ENCODE data around the gene EML2. TPM values are rescaled to one million over a fixed set of nuclear protein-coding genes. Genes with fewer than 3 reads are reported as not detected.
"Not testable (repeated sequence)": the region's sequence is repeated elsewhere in the genome, so short reads cannot be mapped to it uniquely, and the experiment has no call there.

Gene EML2
- polyA plus RNA-seq, 4 donors: 17.7 to 30.8 (median 23.5) TPM

- no peak for DNase-seq (ENCODE audit: low read depth in 4 of 4, low spot score in 2 of 4)
Observed at GRCh38 chr19:45621389-45621788, 17.8 kb downstream of the EML2 start.

DNA sequence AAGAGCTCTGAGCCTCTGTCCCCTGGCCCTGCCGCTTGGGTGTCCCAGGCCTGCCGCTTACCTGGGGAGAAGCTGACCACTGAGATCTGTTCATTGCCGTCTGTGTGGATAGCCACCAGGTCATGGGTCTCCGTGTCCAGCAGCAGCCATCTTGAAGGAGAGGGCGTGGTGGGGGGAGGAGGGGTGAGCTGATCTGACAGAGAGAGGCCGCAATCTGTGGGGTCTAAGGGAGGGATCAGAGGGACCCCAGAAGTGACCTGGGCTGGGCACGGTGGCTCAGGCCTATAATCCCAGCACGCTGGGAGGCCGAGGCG, 22.5 kb downstream of the EML2 start:
- DNase-seq (ENCODE audit: low read depth in 4 of 4, low spot score in 2 of 4): no peak

DNA sequence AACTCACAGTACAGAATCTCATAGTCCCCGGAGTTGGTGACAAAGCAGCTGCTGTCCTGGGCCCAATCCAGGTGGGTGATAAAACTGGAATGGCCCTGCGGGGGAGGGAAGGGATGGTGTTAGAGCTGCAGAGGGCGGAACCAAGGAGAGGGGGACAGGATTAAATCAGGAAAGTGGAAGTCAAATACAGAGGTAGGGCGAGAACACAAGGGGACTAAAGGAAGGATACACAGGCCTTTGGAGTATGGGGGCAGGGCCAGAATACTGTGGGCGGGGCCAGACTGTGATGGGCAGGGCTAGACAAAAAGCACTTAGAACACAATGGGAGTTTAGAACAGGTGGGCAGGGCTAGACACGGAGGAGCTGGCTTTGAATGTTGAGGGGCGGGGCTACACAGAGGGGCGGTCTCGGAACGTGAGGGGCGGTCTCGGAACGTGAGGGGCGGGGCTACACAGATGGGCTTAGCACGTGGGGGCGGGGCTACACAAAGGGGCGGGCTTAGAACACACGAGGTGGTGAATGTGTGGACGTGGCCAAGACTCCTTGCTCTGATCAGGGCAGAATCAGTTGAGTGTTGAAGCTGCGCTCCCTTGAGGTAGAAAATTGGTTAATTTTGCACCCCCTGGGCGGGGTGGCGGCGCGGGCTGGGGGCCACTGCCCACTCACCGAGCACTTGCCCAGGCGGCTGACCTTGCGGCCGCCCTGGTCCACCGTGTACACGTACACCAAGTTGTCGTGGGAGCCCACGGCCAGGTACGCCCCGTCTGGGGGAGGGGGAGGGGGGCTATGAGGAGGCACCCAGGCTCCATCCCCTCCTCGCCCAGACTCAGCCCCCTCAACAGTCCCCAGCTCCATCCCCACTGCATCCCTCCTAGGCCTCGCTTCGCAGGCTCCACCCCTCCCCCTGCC, 23.1 kb downstream of the EML2 start:
- DNase-seq (ENCODE audit: low read depth in 4 of 4, low spot score in 2 of 4): peak; percentile 84 to 90 (median 86)

DNA sequence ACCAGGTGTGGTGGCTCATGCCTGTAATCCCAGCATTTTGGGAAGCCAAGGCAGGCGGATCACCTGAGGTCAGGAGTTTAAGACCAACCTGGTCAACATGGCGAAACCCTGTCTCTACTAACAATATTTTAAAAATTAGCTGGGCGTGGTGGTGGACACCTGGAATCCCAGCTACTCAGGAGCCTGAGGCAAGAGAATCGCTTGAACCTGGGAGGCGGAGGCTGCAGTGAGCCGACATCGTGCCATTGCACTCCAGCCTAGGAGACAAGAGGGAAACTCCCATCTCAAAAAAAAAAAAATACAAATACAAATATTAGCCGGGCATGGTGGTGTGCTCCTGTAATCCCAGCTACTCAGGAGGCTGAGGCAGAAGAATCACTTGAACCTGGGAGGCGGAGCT, 24.1 kb downstream of the EML2 start:
- not testable (repeated sequence) for DNase-seq (ENCODE audit: low read depth in 4 of 4, low spot score in 2 of 4)

GRCh38 chr19:45613926-45614725, 25.1 kb downstream of the EML2 start:
- no peak for DNase-seq (ENCODE audit: low read depth in 4 of 4, low spot score in 2 of 4)

DNA sequence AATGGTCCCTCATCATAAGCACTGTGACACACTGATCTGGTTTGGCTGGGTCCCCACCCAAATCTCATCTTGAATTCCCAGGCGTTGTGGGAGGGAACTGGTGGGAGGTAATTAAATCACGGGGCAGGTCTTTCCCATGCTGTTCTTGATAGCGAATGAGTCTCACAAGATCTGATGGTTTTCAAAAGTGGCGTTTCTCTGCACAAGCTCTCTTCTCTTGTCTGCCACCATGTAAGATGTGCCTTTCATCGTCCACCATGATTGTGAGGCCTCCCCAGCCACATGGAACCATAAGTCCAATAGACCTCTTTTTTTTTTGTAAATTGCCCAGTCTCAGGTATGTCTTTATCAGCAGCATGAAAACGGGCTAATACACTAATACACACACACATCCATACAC, 30.2 kb downstream of the EML2 start:
- DNase-seq (ENCODE audit: low read depth in 4 of 4, low spot score in 2 of 4): no peak

DNA sequence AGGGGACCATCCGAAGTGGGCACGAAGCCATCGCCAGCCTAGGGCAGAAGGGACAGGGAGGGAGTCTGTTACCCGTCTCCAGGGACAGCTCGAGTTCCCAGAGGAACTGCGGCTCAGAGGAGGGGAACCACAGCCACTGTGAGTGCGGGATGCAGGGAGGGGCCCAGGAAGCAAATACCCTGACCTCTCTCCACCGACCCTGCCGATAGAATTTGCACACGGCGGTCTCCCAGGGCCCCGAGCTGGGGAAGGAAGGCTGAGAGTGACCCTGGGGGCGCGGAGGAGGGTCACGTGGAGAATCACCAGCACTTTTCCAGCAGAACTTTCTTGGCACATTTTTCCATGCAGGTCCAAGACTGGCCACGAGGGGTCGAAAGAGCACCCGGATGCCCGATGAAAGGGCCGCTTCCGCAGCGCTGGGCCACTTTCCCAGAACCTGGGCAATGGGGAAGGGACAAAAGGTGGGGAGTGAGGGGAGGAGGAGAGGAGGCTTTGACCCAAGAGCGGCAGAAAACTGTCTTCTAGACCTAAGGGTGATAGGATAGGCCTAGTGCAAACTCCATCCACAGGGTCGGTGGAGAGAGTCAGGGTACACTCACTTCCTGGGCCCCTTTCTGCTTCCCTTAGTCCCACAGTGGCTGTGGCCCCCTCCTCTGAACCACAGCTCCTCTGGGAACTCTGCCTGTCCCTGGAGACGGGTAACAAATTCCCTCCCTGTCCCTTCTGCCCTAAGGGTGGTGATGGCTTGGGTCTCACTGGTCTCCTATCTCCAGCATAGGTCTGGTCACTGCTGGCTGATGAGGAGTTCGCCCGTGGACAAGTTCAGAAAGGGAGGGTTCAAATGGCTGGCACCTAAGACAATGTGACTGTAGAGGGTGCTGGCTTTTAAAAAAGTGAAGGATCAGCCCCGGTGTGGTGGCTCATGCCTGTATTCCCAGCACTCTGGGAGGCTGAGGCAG, 31.8 kb downstream of the EML2 start:
- DNase-seq (ENCODE audit: low read depth in 4 of 4, low spot score in 2 of 4): peak; percentile 45 to 74 (median 69)

- no peak for DNase-seq (ENCODE audit: low read depth in 4 of 4, low spot score in 2 of 4)
Observed at GRCh38 chr19:45601524-45602374, 37.4 kb downstream of the EML2 start, which contains the start of gene GPR4. Gene GPR4, minus strand, starts transcription at chr19:45602212. Its CDS starts 10,346 bp downstream, at chr19:45591866.

DNA sequence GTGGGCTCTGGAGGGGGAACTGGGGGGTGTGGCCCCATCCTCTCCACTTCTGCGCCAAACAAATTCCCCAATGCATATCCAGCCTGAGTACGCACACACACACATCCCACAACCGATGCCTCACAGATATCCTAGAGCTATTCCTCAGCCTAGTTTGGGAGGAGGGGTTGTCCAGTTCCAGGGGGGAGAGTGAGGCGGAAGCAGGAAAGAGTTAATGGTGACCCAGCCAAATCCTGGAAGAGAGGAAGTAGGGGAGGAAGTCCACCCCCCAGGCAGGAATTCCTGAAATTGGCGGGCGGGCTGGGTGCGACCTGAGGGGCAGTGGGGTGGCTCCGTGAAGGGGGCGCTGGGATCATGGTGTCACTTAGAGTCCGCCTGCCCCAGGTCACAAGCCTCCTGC, 38.1 kb downstream of the EML2 start:
- no peak for DNase-seq (ENCODE audit: low read depth in 4 of 4, low spot score in 2 of 4)

GRCh38 chr19:45600340-45600885, 38.8 kb downstream of the EML2 start:
- DNase-seq (ENCODE audit: low read depth in 4 of 4, low spot score in 2 of 4): no peak

DNA sequence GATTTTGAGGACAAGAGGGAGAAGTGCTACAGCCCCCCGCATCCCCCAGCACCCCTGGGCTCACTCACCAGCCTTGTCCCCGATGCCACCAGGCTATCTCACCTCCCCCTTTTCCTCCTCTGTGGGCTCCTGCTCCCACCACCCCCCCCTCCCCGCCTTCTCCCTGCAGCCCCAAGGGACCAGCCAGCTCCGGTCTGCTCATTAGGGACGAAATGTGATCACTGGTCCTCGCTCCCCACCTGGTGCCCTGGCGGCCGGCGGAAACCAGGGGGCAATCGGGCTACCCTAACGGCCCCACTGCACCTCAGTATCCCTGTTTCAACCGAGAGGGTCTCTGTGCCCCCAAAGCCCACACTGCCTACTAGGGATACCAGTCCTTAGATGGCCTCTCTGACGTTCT, 39.9 kb downstream of the EML2 start:
- DNase-seq (ENCODE audit: low read depth in 4 of 4, low spot score in 2 of 4): no peak

GRCh38 chr19:45598267-45599001, 40.8 kb downstream of the EML2 start:
- DNase-seq (ENCODE audit: low read depth in 4 of 4, low spot score in 2 of 4): no peak

DNA sequence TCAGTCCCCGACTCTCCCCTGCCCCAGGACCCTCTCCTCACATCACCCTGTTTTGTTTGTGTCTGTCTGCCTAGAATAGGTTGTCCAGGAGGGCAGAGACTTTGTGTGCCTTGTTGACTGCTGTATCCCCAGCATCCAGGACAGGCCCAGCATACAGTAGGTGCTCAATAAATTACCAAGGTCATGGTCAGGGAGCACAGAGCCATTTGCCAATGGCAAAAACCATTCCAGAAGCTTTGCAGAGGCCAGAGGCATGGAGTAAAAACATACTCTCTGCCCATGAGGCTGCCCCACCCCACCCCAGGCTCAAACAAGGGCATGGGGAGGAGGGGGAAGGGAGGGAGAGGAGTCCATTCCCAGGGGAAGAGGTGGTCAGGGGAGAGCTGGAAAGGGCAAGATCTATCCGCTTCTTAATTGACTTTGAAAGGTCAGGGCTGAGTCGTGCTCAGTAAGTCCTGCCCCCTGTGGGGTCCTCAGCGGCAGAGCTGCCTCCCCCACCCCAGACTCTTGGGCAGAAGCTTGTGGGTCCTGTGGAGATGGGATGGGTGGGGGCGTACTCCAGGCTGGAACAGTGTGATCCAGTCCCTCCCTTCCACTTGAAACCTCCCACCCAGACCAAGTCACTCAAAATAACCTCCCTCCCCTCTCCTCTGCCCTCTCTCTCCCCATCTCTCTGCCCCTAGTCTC, 41.6 kb downstream of the EML2 start:
- no peak for DNase-seq (ENCODE audit: low read depth in 4 of 4, low spot score in 2 of 4)

DNA sequence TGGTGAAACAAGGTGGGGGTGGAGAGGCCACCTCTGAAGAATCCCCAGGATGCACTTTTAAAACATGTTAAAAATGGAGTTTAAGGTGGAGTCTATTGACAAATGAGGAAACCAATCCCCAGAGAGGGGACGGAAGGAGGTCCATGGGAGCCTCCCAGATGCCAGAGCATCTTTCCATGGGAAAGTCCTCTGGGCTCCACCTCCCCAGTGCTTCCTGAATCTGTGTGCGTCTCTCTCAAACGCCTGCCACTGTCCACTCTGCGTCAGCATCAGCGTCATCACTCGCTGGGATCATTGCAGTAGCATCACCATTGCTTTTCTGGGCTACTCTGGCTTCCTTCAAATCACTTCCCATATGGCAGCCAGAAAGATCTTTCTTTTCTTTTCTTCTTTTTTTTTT, 43.4 kb downstream of the EML2 start:
- no peak for DNase-seq (ENCODE audit: low read depth in 4 of 4, low spot score in 2 of 4)

GRCh38 chr19:45593520-45593919, 45.7 kb downstream of the EML2 start:
- no peak for DNase-seq (ENCODE audit: low read depth in 4 of 4, low spot score in 2 of 4)

DNA sequence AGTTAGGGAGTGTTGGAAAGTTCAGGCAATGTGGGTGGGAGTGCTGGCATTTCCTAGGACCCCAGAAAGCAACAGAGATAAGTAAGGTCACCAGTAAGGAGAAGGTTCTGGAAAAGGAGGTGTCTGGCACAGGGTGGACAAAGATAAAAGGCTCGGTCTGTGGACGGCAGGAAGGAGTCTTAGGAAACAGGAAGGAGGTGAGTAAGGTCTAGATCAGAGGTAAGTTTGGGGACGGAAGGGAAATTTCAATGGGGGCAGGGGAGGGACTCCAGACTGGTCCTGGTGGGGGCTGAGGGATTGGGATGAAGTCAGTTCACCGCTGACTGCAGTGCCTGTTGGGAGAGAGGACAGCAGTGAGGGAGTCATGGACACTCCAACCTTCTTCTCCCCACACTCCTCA, 46.8 kb downstream of the EML2 start:
- no peak for DNase-seq (ENCODE audit: low read depth in 4 of 4, low spot score in 2 of 4)

DNA sequence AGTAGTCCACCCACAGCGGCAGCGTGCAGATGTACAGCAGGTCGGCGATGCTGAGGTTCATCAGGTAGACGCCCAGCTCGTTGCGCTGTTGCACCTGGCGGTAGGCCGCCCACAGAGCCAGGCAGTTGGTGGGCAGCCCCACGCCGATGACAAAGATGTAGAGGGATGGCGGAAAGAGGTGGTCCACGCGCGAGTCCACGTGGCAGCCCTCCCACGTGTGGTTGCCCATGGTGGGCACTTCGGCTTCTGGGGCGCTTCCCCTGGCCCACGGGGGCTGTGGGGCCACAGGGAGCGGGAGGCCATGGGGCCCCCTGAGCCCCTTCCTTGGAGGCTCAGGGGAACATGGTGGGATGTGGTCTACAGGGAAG, 47.6 kb downstream of the EML2 start:
- DNase-seq (ENCODE audit: low read depth in 4 of 4, low spot score in 2 of 4): no peak

DNA sequence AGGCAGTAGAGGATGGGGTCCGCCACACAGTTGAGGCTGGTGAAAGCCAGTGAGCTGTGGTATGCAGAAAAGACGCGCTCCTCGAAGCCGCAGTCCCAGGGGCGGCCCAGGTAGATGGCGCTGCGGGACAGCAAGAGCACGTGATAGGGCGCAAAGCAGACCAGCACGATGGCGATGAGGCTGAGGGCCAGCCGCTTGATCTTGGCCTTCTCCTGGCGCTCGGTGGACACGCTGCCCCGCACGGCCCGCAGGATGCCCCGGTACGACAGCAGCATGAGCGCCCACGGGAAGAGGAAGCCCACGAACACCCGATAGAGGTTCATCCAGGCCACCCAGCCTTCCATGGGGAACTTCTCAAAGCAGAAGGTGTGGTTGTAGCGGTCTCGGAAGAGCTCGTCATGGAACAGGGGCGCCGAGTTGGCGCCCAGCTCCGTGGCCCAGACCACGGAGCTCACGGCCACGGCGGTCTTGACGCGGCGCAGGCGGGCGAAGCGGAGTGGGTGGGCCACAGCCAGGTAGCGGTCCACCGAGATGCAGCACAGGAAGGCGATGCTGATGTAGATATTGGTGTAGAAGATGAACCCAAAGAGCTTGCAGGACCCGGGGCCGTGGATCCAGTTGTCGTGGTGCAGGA, 48.1 kb downstream of the EML2 start:
- DNase-seq (ENCODE audit: low read depth in 4 of 4, low spot score in 2 of 4): no peak

All from left renal cortex interstitium (tissue), 4 donors.